B cell (primary cell): Measurements from ENCODE around the gene PHACTR2. TPM values are rescaled to one million over a fixed set of nuclear protein-coding genes. Genes with fewer than 3 reads are reported as not detected.

Experiments
- ATAC-seq: fragments of 200-7000 bp; cut with Tn5 transposase; one replicate; pipeline ENCODE4 v1.10.0; 2021; ENCODE audit warnings: low read depth, mild to moderate bottlenecking, moderate number of reproducible peaks, moderate library complexity
- CTCF ChIA-PET: fragments of 350-600 bp; sonication (Branson Sonifier 250); formaldehyde crosslinking; loops from one replicate; lab custom pipeline; 2021; ENCODE audit warnings: antibody characterized with exemption, inconsistent platforms; lab: Charles Lee
- POLR2A ChIA-PET: fragments of 350-600 bp; sonication (Branson Sonifier 250); formaldehyde crosslinking; loops from one replicate; lab custom pipeline; 2021; ENCODE audit warnings: antibody characterized with exemption; lab: Charles Lee
- DNase-seq: peaks from one replicate; pipeline ENCODE4 v3.0.0; 2013
- H2AFZ ChIP-seq: 2 replicates; pipeline ENCODE4 v1.6.1; 2012; ENCODE audit warnings: mild to moderate bottlenecking, low read depth, low read length; ENCODE audit not compliant: insufficient read depth, poor library complexity, severe bottlenecking
- H3K27ac ChIP-seq, 2 donors: 1 replicate in 1 of 2; 2 replicates in 1 of 2; pipeline ENCODE4 v1.5.1; 2012 to 2013; ENCODE audit warnings: low read length in 2 of 2, mild to moderate bottlenecking in 2 of 2, moderate library complexity in 1 of 2
- H3K27me3 ChIP-seq, 4 experiments: fragments of 200-600 bp in 1 of 4; sonication (generic) in 1 of 4; replicated peaks in 1 of 4; 1 replicate in 2 of 4; 2 replicates in 2 of 4; pipeline versions ENCODE4 v1.6.1 to v1.7.0; 2013 to 2016; ENCODE audit warnings: low read length in 3 of 4, mild to moderate bottlenecking in 2 of 4, mixed read lengths in 1 of 4, moderate library complexity in 1 of 4; ENCODE audit not compliant: insufficient read depth in 4 of 4, control insufficient read depth in 3 of 4; ENCODE audit errors: control extremely low read depth in 1 of 4
- H3K36me3 ChIP-seq, 2 experiments: replicated peaks in 1 of 2; 1 replicate in 1 of 2; 2 replicates in 1 of 2; pipeline versions ENCODE4 v1.6.1 to v1.7.1; 2013; ENCODE audit warnings: low read length in 1 of 2; ENCODE audit not compliant: insufficient read depth in 2 of 2, control insufficient read depth in 1 of 2; ENCODE audit errors: control extremely low read depth in 1 of 2, extremely low read depth in 1 of 2
- H3K4me1 ChIP-seq, 2 donors: fragments of 200-600 bp in 1 of 2; sonication (generic) in 1 of 2; 1 replicate in 1 of 2; 2 replicates in 1 of 2; pipeline versions ENCODE4 v1.5.1 to v1.6.1; 2013 to 2017; ENCODE audit warnings: low read length in 2 of 2; ENCODE audit not compliant: control insufficient read depth in 2 of 2, insufficient read depth in 2 of 2
- H3K4me2 ChIP-seq: replicated peaks from 2 replicates; pipeline ENCODE3; 2012; ENCODE audit warnings: mild to moderate bottlenecking, low read depth, low read length; ENCODE audit not compliant: poor library complexity, severe bottlenecking
- H3K4me3 ChIP-seq, 5 experiments: fragments of 200-600 bp in 1 of 5; sonication (generic) in 1 of 5; 1 replicate in 3 of 5; 2 replicates in 2 of 5; pipeline versions ENCODE4 v1.5.1 to v1.7.0; 2011 to 2016; ENCODE audit warnings: low read length in 4 of 5, mild to moderate bottlenecking in 4 of 5, low read depth in 2 of 5, control low read depth in 1 of 5, moderate library complexity in 1 of 5; ENCODE audit not compliant: insufficient read depth in 1 of 5; ENCODE audit errors: control extremely low read depth in 1 of 5, extremely low read depth in 1 of 5
- H3K79me2 ChIP-seq: fragments of 200-600 bp; sonication (generic); one replicate; pipeline ENCODE4 v1.6.0; 2016; ENCODE audit warnings: low read length; ENCODE audit not compliant: control insufficient read depth, insufficient read depth
- H3K9ac ChIP-seq: fragments of 200-600 bp; sonication (generic); 2 replicates; pipeline ENCODE4 v1.6.1; 2017; ENCODE audit warnings: mild to moderate bottlenecking, low read length, moderate library complexity
- H3K9me3 ChIP-seq, 3 donors: one replicate each; pipeline versions ENCODE4 v1.6.1 to v1.7.1; 2013; ENCODE audit warnings: low read length in 2 of 3; ENCODE audit not compliant: control insufficient read depth in 2 of 3, insufficient read depth in 1 of 3; ENCODE audit errors: control extremely low read depth in 1 of 3
- H4K20me1 ChIP-seq: 2 replicates; pipeline ENCODE4 v1.6.0; 2012; ENCODE audit warnings: mild to moderate bottlenecking, low read length; ENCODE audit not compliant: insufficient read depth, control insufficient read depth, poor library complexity, severe bottlenecking
- H3K27ac Mint-ChIP-seq: one replicate; pipeline ENCODE4 v1.8.0; 2021; ENCODE audit warnings: mixed read lengths
- H3K27me3 Mint-ChIP-seq: one replicate; pipeline ENCODE4 v1.8.0; 2021; ENCODE audit warnings: mixed read lengths
- H3K4me1 Mint-ChIP-seq: one replicate; pipeline ENCODE4 v1.8.0; 2021; ENCODE audit warnings: mixed read lengths
- H3K4me3 Mint-ChIP-seq: one replicate; pipeline ENCODE4 v1.8.0; 2021; ENCODE audit warnings: mixed read lengths
- H3K9me3 Mint-ChIP-seq: one replicate; pipeline ENCODE4 v1.8.0; 2022; ENCODE audit warnings: mixed read lengths; ENCODE audit not compliant: insufficient read depth
- CTCF ChIP-seq: fragments of 200-600 bp; IDR thresholded peaks from one replicate; pipeline ENCODE4 v1.8.0; 2022; ENCODE audit warnings: antibody characterized with exemption, mild to moderate bottlenecking
- EZH2 ChIP-seq: IDR thresholded peaks from 2 replicates; pipeline ENCODE4 v1.6.1; 2012; ENCODE audit warnings: borderline replicate concordance, low read depth, mild to moderate bottlenecking, moderate library complexity, low read length; ENCODE audit not compliant: insufficient read depth, poor library complexity, severe bottlenecking
- WGBS: methylation state at CpG from one replicate; pipeline ENCODE4 v1.1.5; 2013; ENCODE audit warnings: missing lambda C conversion rate; ENCODE audit not compliant: insufficient coverage; 5-methylcytosine and 5-hydroxymethylcytosine counted together
- intact Hi-C: fragments of 100-400 bp; cut with micrococcal nuclease; formaldehyde crosslinking; loops from one replicate; pipeline ENCODE4 v1.10.0; 2022
- polyA plus RNA-seq: library from polyadenylated mRNA; depleted of rRNA; stranded (reverse); fragments of >200 nt; gene quantifications from 2 replicates; pipeline ENCODE4 v1.2.3, GENCODE V29; 2012
- total RNA-seq, 2 donors: library from RNA; stranded (reverse); fragments of 120-200 nt in 1 of 2; gene quantifications; 1 replicate in 1 of 2; 2 replicates in 1 of 2; pipeline versions ENCODE4 v1.2.3 to v1.2.4, GENCODE V29; 2013 to 2022

The PHACTR2 gene
- total and polyA plus RNA-seq, 2 donors (not counting 1 experiment from before 2014, with no cell fraction given), result 1.1 to 10.6 TPM

GRCh38 chr6:143688681-143689080 lies 10.9 kb downstream of the PHACTR2 start:
- WGBS, result 92% methylated on average over 4 of the region's 4 CpGs
- Mint-ChIP-seq H3K4me1 (no peaks in the 10 kb centered on the region), H3K27me3 (no peaks in the 10 kb centered on the region), H3K9me3 (no peaks in the 10 kb centered on the region), H3K27ac (no peak overlapping the region), H3K4me3 (no peak overlapping the region)
- intact Hi-C loops, result no loop called here
- DNase-seq, result no peak
- Histone ChIP-seq H3K27ac (no peak overlapping the region), H3K4me1 (no peaks in the 10 kb centered on the region), H3K79me2 (no peaks in the 10 kb centered on the region), H3K4me3 (no peak overlapping the region), H2AFZ (no peak overlapping the region), H3K4me2 (no peak overlapping the region), H3K9ac (no peak overlapping the region), H3K27me3 (no peaks in the 10 kb centered on the region), H3K9me3 (no peaks in the 10 kb centered on the region), H4K20me1 (no peaks in the 10 kb centered on the region), H3K36me3 (no peaks in the 10 kb centered on the region)
- ChIA-PET POLR2A (no interaction called here), CTCF (no interaction called here)
- no peak for ATAC-seq
- no peak for TF ChIP-seq CTCF
- TF ChIP-seq EZH2, result no peak

DNA sequence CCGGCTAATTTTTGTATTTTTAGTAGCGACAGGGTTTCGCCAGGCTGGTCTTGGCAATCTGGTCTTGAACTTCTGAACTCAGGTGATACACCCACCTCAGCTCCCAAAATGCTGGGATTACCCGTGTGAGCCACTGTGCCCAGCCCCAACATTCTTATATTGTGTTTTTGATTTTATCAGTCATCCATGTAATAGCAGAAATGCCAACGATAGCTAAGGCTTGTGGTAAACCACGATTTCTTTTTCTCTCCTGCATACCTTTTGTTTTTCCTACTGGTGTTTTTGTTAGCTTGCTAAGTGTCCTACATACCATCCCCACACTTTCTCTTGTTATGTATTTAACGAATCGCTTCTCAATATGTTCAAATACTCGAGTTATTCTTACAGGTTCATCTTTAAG lies 12.1 kb downstream of the PHACTR2 start:
- no peaks in the 10 kb centered on the region for H4K20me1 ChIP-seq
- H3K36me3 ChIP-seq, result no peaks in the 10 kb centered on the region
- H3K4me3 ChIP-seq, result no peak overlapping the region
- CTCF ChIA-PET, result interaction anchor here (1.1 kb wide), 1 partner anchor 114 kb away, joined by 3 read pairs; no protein-coding TSS in a partner anchor
- no peaks in the 10 kb centered on the region for H3K27me3 ChIP-seq
- no peak for ATAC-seq
- no peaks in the 10 kb centered on the region for H3K4me1 ChIP-seq
- WGBS, result 88% methylated on average over 4 of the region's 9 CpGs
- POLR2A ChIA-PET, result no interaction called here
- Mint-ChIP-seq H3K27ac (no peak overlapping the region), H3K9me3 (no peaks in the 10 kb centered on the region), H3K4me1 (no peaks in the 10 kb centered on the region), H3K27me3 (no peaks in the 10 kb centered on the region), H3K4me3 (no peak overlapping the region)
- no peaks in the 10 kb centered on the region for H3K79me2 ChIP-seq
- no peak overlapping the region for H2AFZ ChIP-seq
- no peak for TF ChIP-seq CTCF
- no peak for TF ChIP-seq EZH2
- H3K4me2 ChIP-seq, result no peak overlapping the region
- intact Hi-C loops, result no loop called here
- no peak for DNase-seq
- H3K9ac ChIP-seq, result no peak overlapping the region
- H3K9me3 ChIP-seq, result no peaks in the 10 kb centered on the region
- no peak overlapping the region for H3K27ac ChIP-seq
